ENCODE data around the gene ZMAT2. TPM values are rescaled to one million over a fixed set of nuclear protein-coding genes. Genes with fewer than 3 reads are reported as not detected.

Gene ZMAT2
- total RNA-seq, 1 donor from 2014 or later, result 36.9 TPM

Other genes with a start within 250 kb of the ZMAT2 start
- 12.6 TPM for gene EIF4EBP3, start 152.8 kb upstream of the ZMAT2 start, total RNA-seq
- gene SRA1, start 143.0 kb upstream of the ZMAT2 start, total RNA-seq, result 23.2 TPM
- gene APBB3, start 135.8 kb upstream of the ZMAT2 start, total RNA-seq, result 43.1 TPM
- 37.9 TPM for gene SLC35A4, start 135.6 kb upstream of the ZMAT2 start, total RNA-seq
- gene CD14, start 67.3 kb upstream of the ZMAT2 start, total RNA-seq, result 107 TPM
- 20.1 TPM for gene TMCO6, start 61.0 kb upstream of the ZMAT2 start, total RNA-seq
- gene NDUFA2, start 52.8 kb upstream of the ZMAT2 start, total RNA-seq, result 39.8 TPM
- gene IK, start 52.6 kb upstream of the ZMAT2 start, total RNA-seq, result 89.6 TPM
- gene WDR55, start 35.5 kb upstream of the ZMAT2 start, total RNA-seq, result 16.0 TPM
- 1.4 TPM for gene DND1, start 26.9 kb upstream of the ZMAT2 start, total RNA-seq
- gene HARS1, start 9.1 kb upstream of the ZMAT2 start, total RNA-seq, result 43.3 TPM
- gene HARS2, start 9.0 kb upstream of the ZMAT2 start, total RNA-seq, result 27.1 TPM
- gene PCDHA1, start 85.7 kb downstream of the ZMAT2 start, total RNA-seq, result not detected
- gene PCDHA2, start 94.4 kb downstream of the ZMAT2 start, total RNA-seq, result 0.13 TPM
- 0.71 TPM for gene PCDHA3, start 100.6 kb downstream of the ZMAT2 start, total RNA-seq
- 0.85 TPM for gene PCDHA4, start 106.6 kb downstream of the ZMAT2 start, total RNA-seq
- 0.27 TPM for gene PCDHA5, start 121.2 kb downstream of the ZMAT2 start, total RNA-seq
- 0.76 TPM for gene PCDHA6, start 127.5 kb downstream of the ZMAT2 start, total RNA-seq
- gene PCDHA7, start 133.8 kb downstream of the ZMAT2 start, total RNA-seq, result 0.45 TPM
- 0.40 TPM for gene PCDHA8, start 140.7 kb downstream of the ZMAT2 start, total RNA-seq
- gene PCDHA9, start 147.9 kb downstream of the ZMAT2 start, total RNA-seq, result 0.45 TPM
- gene PCDHA10, start 155.4 kb downstream of the ZMAT2 start, total RNA-seq, result 2.9 TPM
- gene PCDHA11, start 168.5 kb downstream of the ZMAT2 start, total RNA-seq, result 1.4 TPM
- 5.8 TPM for gene PCDHA12, start 174.9 kb downstream of the ZMAT2 start, total RNA-seq
- gene PCDHA13, start 181.7 kb downstream of the ZMAT2 start, total RNA-seq, result 0.85 TPM
- gene PCDHAC1, start 225.9 kb downstream of the ZMAT2 start, total RNA-seq, result 0.71 TPM

Measured in sciatic nerve (tissue), 1 donor.